ENCODE results near the gene IRF5.

Gene IRF5

GRCh38 chr7:128959296-128959695 lies 21.6 kb downstream of the IRF5 start:
- no peak for TF ChIP-seq CTCF (IDR thresholded peaks at IDR 0.05; ENCODE audit: low read depth, low read length)
- no peak for DNase-seq (ENCODE audit: low read depth in 2 of 2)
- H3K4me3 ChIP-seq (replicated peaks in 1 of 2; ENCODE audit: low read depth in 2 of 2, low read length in 2 of 2) = no peak overlapping the region

DNA sequence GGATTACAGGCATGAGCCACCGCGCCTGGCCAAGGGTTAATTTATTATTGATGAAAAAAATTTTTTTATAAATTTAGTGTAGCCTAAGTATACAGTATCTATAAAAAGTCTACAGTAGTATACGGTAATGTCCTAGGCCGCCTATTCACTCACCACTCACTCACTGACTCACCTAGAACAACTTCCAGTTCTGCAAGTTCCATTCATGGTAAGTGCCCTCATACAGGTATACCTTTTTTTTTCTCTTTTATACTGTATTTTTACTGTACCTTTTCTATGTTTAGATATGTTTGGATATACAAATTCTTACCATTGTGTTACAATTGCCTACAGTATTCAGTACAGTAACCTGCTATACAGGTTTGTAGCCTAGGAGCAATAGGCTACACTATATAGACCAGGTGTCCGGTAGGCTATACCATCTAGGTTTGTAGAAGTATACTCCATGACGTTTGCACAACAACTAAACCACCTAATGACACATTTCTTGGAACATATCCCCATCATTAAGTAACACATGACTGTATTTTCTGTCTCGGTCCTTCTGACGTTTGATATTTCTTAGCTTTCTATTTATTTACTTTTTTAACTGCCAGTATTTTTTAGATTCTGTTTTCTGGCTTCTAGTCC lies 23.4 kb downstream of the IRF5 start:
- TF ChIP-seq CTCF (IDR thresholded peaks at IDR 0.05; ENCODE audit: low read depth, low read length) = no peak
- DNase-seq (ENCODE audit: low read depth in 2 of 2) = no peak
- no peak overlapping the region for H3K4me3 ChIP-seq (replicated peaks in 1 of 2; ENCODE audit: low read depth in 2 of 2, low read length in 2 of 2)

GRCh38 chr7:128962899-128963298 lies 25.2 kb downstream of the IRF5 start:
- DNase-seq (ENCODE audit: low read depth in 2 of 2) = no peak
- TF ChIP-seq CTCF (IDR thresholded peaks at IDR 0.05; ENCODE audit: low read depth, low read length) = no peak
- H3K4me3 ChIP-seq (replicated peaks in 1 of 2; ENCODE audit: low read depth in 2 of 2, low read length in 2 of 2) = no peak overlapping the region

GRCh38 chr7:128963327-128963757 lies 25.6 kb downstream of the IRF5 start:
- no peak for TF ChIP-seq CTCF (IDR thresholded peaks at IDR 0.05; ENCODE audit: low read depth, low read length)
- peak in 1 of 2 donors; percentile 43 for DNase-seq (ENCODE audit: low read depth in 2 of 2)
- no peak overlapping the region for H3K4me3 ChIP-seq (replicated peaks in 1 of 2; ENCODE audit: low read depth in 2 of 2, low read length in 2 of 2)

GRCh38 chr7:128968624-128969023 lies 30.9 kb downstream of the IRF5 start:
- no peak for DNase-seq (ENCODE audit: low read depth in 2 of 2)
- no peak for TF ChIP-seq CTCF (IDR thresholded peaks at IDR 0.05; ENCODE audit: low read depth, low read length)
- H3K4me3 ChIP-seq (replicated peaks in 1 of 2; ENCODE audit: low read depth in 2 of 2, low read length in 2 of 2) = no peak overlapping the region

- TF ChIP-seq CTCF (IDR thresholded peaks at IDR 0.05; ENCODE audit: low read depth, low read length) = no peak
- H3K4me3 ChIP-seq (replicated peaks in 1 of 2; ENCODE audit: low read depth in 2 of 2, low read length in 2 of 2) = no peak overlapping the region
- peak; percentile 66 to 75 for DNase-seq (ENCODE audit: low read depth in 2 of 2)
Measured at GRCh38 chr7:128974241-128974934, 36.7 kb downstream of the IRF5 start.

All from cardiac fibroblast (primary cell).